Lower leg skin (tissue), 4 donors: Measurements from ENCODE around the gene TPM1. TPM values are rescaled to one million over a fixed set of nuclear protein-coding genes. Genes with fewer than 3 reads are reported as not detected.

Experiments used
- DNase-seq, 2 donors: peaks; one replicate each; pipeline ENCODE4 v3.0.0-alpha.2; 2019; ENCODE audit warnings: low spot score in 2 of 2
- H3K4me3 ChIP-seq: fragments of 200-600 bp; sonication (generic); 2 replicates; pipeline ENCODE4 v1.5.1; 2017; ENCODE audit warnings: mild to moderate bottlenecking, low read depth; ENCODE audit not compliant: poor library complexity, severe bottlenecking
- POLR2A ChIP-seq, 2 donors: fragments of 450-650 bp; IDR thresholded peaks; one replicate each; pipeline ENCODE4 v1.6.1; 2016 to 2017; ENCODE audit warnings: antibody characterized with exemption in 2 of 2, mild to moderate bottlenecking in 1 of 2, moderate library complexity in 1 of 2
- WGBS, 2 donors: methylation state at CpG; one replicate each; pipeline ENCODE4 v1.1.5; 2018; 5-methylcytosine and 5-hydroxymethylcytosine counted together
- intact Hi-C: fragments of 100-400 bp; cut with DNase I; formaldehyde crosslinking; loops from one replicate; pipeline ENCODE4 v1.15.0; 2023; ENCODE audit warnings: low total_unique reads
- total RNA-seq, 4 donors: library from RNA; depleted of rRNA; stranded (reverse); fragments of >200 nt; gene quantifications; one replicate each; pipeline ENCODE4 v1.1.0, GENCODE V29; 2016
- TF ChIP-seq, protein P1 (sequence below), 3 donors: fragments of 450-650 bp; IDR thresholded peaks; one replicate each; pipeline ENCODE4 v1.5.1; 2016; ENCODE audit warnings: antibody characterized with exemption in 3 of 3, mild to moderate bottlenecking in 3 of 3, moderate library complexity in 2 of 3

The TPM1 gene
- total RNA-seq, 4 donors from 2014 or later, result 67.6 to 193 (median 95.9) TPM

DNA sequence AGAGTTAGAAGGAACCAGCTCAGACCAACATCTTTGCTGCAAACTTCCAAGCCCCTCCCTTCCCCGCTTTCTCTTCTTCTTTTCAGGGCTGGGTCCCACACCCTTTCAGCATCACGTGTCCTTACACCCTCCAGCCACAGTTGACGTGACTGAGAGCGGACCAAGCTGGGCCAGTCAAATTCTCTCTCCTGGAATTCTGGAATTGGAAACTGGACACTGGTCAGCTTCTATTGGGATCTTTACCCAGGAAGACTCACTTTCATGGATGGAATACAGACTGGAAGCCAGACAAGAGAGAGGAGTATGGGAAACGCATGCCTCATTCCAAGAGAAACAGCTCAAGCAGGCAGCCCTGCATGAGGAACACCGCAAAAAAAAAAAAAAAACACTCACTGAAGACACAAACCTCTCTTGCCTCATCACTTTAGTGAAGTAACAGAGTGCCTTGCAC, 12.4 kb upstream of the TPM1 start:
- no peak overlapping the region for H3K4me3 ChIP-seq
- WGBS, 2 donors, result 34 to 38% methylated on average over 6 of the region's 6 CpGs
- DNase-seq, result peak; percentile 55 to 84
- intact Hi-C loops, result no loop called here
- no peak for TF ChIP-seq POLR2A (IDR thresholded peaks at IDR 0.05)
- TF ChIP-seq, protein P1, sequence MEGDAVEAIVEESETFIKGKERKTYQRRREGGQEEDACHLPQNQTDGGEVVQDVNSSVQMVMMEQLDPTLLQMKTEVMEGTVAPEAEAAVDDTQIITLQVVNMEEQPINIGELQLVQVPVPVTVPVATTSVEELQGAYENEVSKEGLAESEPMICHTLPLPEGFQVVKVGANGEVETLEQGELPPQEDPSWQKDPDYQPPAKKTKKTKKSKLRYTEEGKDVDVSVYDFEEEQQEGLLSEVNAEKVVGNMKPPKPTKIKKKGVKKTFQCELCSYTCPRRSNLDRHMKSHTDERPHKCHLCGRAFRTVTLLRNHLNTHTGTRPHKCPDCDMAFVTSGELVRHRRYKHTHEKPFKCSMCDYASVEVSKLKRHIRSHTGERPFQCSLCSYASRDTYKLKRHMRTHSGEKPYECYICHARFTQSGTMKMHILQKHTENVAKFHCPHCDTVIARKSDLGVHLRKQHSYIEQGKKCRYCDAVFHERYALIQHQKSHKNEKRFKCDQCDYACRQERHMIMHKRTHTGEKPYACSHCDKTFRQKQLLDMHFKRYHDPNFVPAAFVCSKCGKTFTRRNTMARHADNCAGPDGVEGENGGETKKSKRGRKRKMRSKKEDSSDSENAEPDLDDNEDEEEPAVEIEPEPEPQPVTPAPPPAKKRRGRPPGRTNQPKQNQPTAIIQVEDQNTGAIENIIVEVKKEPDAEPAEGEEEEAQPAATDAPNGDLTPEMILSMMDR (IDR thresholded peaks at IDR 0.05), result no peak

GRCh38 chr15:63034578-63034977, 8.0 kb upstream of the TPM1 start:
- DNase-seq, result no peak
- intact Hi-C loops, result no loop called here

GRCh38 chr15:63035253-63035652, 7.3 kb upstream of the TPM1 start:
- no peak overlapping the region for H3K4me3 ChIP-seq
- DNase-seq, result peak in 1 of 2 donors; percentile 40
- intact Hi-C loops, result no loop called here
- WGBS, 2 donors, result 87 to 88% methylated on average over 4 of the region's 4 CpGs
- TF ChIP-seq, protein P1 (IDR thresholded peaks at IDR 0.05), result no peak
- no peak for TF ChIP-seq POLR2A (IDR thresholded peaks at IDR 0.05)

More at GRCh38 chr15:63034578-63034977, 8.0 kb upstream of the TPM1 start:
- TF ChIP-seq, protein P1 (IDR thresholded peaks at IDR 0.05), result no peak
- no peak for TF ChIP-seq POLR2A (IDR thresholded peaks at IDR 0.05)
- 92 to 100% methylated on average over 2 of the region's 2 CpGs for WGBS, 2 donors
- no peak overlapping the region for H3K4me3 ChIP-seq

DNA sequence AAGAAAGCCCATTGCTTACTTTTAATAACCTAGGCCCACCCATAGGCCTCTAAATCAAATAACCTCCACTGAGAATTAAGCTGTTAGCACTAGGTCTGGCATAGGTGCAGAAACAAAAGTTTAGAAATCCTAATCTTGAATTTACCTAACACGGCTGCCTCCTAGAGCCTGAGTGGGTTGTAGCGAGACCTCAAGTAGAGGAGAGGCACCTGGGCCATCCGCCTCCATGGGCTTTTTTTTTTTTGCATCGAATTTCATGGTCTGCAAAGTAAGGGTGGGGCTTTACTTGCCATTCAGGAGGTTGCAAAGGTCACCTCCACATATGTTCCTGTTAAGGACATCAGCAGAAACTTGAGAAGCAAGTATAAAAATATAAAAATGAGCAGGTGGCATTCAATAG, 6.6 kb upstream of the TPM1 start:
- WGBS, 2 donors, result 78 to 84% methylated on average over 4 of the region's 4 CpGs
- H3K4me3 ChIP-seq, result no peak overlapping the region
- intact Hi-C loops, result no loop called here
- no peak for TF ChIP-seq POLR2A (IDR thresholded peaks at IDR 0.05)
- TF ChIP-seq, protein P1 (IDR thresholded peaks at IDR 0.05), result no peak
- no peak for DNase-seq

GRCh38 chr15:63037976-63038720, 4.4 kb upstream of the TPM1 start:
- no peak for DNase-seq
- intact Hi-C loops, result no loop called here
- no peak for TF ChIP-seq POLR2A (IDR thresholded peaks at IDR 0.05)
- TF ChIP-seq, protein P1 (IDR thresholded peaks at IDR 0.05), result no peak
- H3K4me3 ChIP-seq, result no peak overlapping the region
- WGBS, 2 donors, result 62 to 73% methylated on average over 10 of the region's 10 CpGs
